NB4 (cell line): ENCODE measurements around the gene ALDH9A1.

ENCODE experiments used
- CTCF ChIP-seq: IDR thresholded peaks from one replicate; pipeline ENCODE4 v1.5.1; 2012; ENCODE audit warnings: low read depth, low read length
- POLR2A ChIP-seq: IDR thresholded peaks from 2 replicates; pipeline ENCODE4 v1.6.1; 2011; ENCODE audit warnings: mild to moderate bottlenecking; ENCODE audit not compliant: insufficient read length; ENCODE audit errors: extremely low read depth
- TF ChIP-seq, protein P1 (sequence below): IDR thresholded peaks from 2 replicates; pipeline ENCODE4 v1.6.1; 2011; ENCODE audit warnings: low read depth, low read length

- TF ChIP-seq CTCF (no peak), POLR2A (no peak)
- TF ChIP-seq, protein P1, sequence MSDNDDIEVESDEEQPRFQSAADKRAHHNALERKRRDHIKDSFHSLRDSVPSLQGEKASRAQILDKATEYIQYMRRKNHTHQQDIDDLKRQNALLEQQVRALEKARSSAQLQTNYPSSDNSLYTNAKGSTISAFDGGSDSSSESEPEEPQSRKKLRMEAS = peak; percentile 14; the same call in 1 of the 2 replicates
These were observed 345 bp upstream of the ALDH9A1 start for GRCh38 chr1:165698761-165699052.
